Right atrium auricular region (tissue), 2 donors: ENCODE data around the gene LAD1. TPM values are rescaled to one million over a fixed set of nuclear protein-coding genes. Genes with fewer than 3 reads are reported as not detected.

ENCODE experiments used
- DNase-seq: peaks from one replicate; pipeline ENCODE4 v3.0.0-alpha.2; 2019; ENCODE audit warnings: low spot score
- H3K27ac ChIP-seq, 2 donors: fragments of 200-600 bp; sonication (generic); 1 replicate in 1 of 2; 2 replicates in 1 of 2; pipeline ENCODE4 v1.5.1; 2016 to 2019
- H3K27me3 ChIP-seq, 2 donors: fragments of 200-600 bp; sonication (generic); one replicate each; pipeline versions ENCODE4 v1.5.1 to v1.6.0; 2017 to 2019
- H3K36me3 ChIP-seq: fragments of 200-600 bp; sonication (generic); one replicate; pipeline ENCODE4 v1.5.1; 2016
- H3K4me1 ChIP-seq, 2 donors: fragments of 200-600 bp; sonication (generic); one replicate each; pipeline versions ENCODE4 v1.5.1 to v1.6.0; 2017 to 2019
- H3K4me3 ChIP-seq, 2 donors: fragments of 200-600 bp; sonication (generic); 1 replicate in 1 of 2; 2 replicates in 1 of 2; pipeline ENCODE4 v1.5.1; 2017 to 2019; ENCODE audit warnings: mild to moderate bottlenecking in 1 of 2, moderate library complexity in 1 of 2
- H3K9me3 ChIP-seq, 2 donors: fragments of 200-600 bp; sonication (generic); one replicate each; pipeline ENCODE4 v1.5.1; 2019
- total RNA-seq, 2 donors: library from RNA; depleted of rRNA; stranded (reverse); fragments of >200 nt; gene quantifications; one replicate each; pipeline ENCODE4 v1.1.0, GENCODE V29; 2016
- TF ChIP-seq, protein P1 (sequence below), 2 donors: fragments of 200-600 bp; sonication (generic); IDR thresholded peaks; one replicate each; pipeline ENCODE4 v1.5.1; 2019; ENCODE audit warnings: antibody characterized with exemption in 2 of 2

The LAD1 gene
- total RNA-seq, 2 donors from 2014 or later: 1.4 to 8.8 TPM

DNA sequence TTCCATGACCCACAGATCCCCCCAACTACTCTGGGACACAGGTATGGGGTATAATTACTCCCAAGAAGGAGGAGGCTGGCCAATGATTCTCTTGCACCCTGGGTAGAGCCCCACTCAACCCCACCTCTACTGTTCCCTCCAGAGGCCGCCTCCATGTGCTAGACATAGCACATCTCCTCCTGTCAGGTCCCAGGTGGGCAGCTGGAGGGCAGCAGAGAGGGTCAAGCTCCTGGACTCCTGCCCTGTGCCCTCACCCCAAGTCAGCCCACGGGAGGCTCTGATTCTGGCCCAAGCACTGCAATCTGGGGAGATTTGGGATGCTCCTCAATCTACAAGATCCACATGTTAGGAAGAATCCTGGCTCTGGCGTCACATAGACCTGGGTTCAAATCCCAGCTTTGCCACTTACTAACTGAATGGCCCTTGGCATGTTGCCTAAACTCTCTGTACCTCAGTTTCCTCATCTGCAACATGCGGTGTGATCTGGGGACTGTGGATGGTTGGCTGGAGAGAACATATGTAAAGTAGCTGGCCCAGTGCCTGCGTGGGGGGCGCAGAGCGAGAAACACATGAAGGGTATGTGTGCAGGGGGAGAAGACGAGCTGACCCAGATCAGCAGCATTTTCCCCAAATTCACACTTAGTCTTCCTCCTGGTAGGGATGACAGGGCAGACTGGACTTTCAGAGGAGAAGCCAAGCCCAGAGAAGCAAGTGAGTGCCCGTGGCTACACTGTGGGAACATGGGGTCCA, 44.8 kb downstream of the LAD1 start:
- peaks cover 7% of the 10 kb centered on the region for H3K36me3 ChIP-seq
- H3K27me3 ChIP-seq: no peaks in the 10 kb centered on the region
- no peaks in the 10 kb centered on the region for H3K9me3 ChIP-seq
- DNase-seq: no peak
- H3K4me1 ChIP-seq: peaks cover 0 to 16% of the 10 kb centered on the region in 2 donors
- H3K27ac ChIP-seq: peak overlapping the region in 1 of 2 donors; percentile 35
- TF ChIP-seq, protein P1, sequence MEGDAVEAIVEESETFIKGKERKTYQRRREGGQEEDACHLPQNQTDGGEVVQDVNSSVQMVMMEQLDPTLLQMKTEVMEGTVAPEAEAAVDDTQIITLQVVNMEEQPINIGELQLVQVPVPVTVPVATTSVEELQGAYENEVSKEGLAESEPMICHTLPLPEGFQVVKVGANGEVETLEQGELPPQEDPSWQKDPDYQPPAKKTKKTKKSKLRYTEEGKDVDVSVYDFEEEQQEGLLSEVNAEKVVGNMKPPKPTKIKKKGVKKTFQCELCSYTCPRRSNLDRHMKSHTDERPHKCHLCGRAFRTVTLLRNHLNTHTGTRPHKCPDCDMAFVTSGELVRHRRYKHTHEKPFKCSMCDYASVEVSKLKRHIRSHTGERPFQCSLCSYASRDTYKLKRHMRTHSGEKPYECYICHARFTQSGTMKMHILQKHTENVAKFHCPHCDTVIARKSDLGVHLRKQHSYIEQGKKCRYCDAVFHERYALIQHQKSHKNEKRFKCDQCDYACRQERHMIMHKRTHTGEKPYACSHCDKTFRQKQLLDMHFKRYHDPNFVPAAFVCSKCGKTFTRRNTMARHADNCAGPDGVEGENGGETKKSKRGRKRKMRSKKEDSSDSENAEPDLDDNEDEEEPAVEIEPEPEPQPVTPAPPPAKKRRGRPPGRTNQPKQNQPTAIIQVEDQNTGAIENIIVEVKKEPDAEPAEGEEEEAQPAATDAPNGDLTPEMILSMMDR (IDR thresholded peaks at IDR 0.05): no peak
- H3K4me3 ChIP-seq: no peak overlapping the region

- H3K36me3 ChIP-seq: no peaks in the 10 kb centered on the region
- no peak overlapping the region for H3K4me3 ChIP-seq
- H3K27me3 ChIP-seq: no peaks in the 10 kb centered on the region
- TF ChIP-seq, protein P1 (IDR thresholded peaks at IDR 0.05): no peak
- peaks cover 0 to 13% of the 10 kb centered on the region in 2 donors for H3K4me1 ChIP-seq
- H3K9me3 ChIP-seq: no peaks in the 10 kb centered on the region
- no peak overlapping the region for H3K27ac ChIP-seq
- no peak for DNase-seq
These were observed 45.8 kb downstream of the LAD1 start for GRCh38 chr1:201353186-201353940.

DNA sequence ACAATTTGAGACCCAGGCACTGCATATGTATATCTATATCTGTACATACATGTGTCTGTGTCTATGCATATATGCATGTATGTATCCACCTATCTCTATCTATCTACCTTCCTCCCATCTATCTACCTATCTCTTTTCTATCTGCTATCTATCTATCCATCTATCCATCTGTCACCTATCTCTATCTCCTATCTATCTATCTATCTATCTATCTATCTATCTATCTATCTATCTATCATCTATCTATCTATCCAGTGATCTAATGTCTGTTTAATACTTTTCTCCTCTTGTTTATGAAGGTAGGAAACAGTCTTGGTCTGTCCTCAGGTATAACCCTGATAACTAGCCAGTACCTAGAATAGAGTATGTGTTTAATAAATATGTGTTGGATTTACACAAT, 47.5 kb downstream of the LAD1 start:
- DNase-seq: no peak
- TF ChIP-seq, protein P1 (IDR thresholded peaks at IDR 0.05): no peak
- H3K4me3 ChIP-seq: no peak overlapping the region
- peaks cover 0 to 25% of the 10 kb centered on the region in 2 donors for H3K4me1 ChIP-seq
- no peaks in the 10 kb centered on the region for H3K36me3 ChIP-seq
- no peaks in the 10 kb centered on the region for H3K27me3 ChIP-seq
- H3K9me3 ChIP-seq: no peaks in the 10 kb centered on the region
- H3K27ac ChIP-seq: no peak overlapping the region

GRCh38 chr1:201350884-201351283, 48.2 kb downstream of the LAD1 start:
- no peak for DNase-seq
- Histone ChIP-seq H3K36me3 (no peaks in the 10 kb centered on the region), H3K4me3 (no peak overlapping the region), H3K27me3 (no peaks in the 10 kb centered on the region), H3K9me3 (no peaks in the 10 kb centered on the region), H3K27ac (no peak overlapping the region), H3K4me1 (peaks cover 0 to 31% of the 10 kb centered on the region in 2 donors)
- TF ChIP-seq, protein P1 (IDR thresholded peaks at IDR 0.05): no peak

DNA sequence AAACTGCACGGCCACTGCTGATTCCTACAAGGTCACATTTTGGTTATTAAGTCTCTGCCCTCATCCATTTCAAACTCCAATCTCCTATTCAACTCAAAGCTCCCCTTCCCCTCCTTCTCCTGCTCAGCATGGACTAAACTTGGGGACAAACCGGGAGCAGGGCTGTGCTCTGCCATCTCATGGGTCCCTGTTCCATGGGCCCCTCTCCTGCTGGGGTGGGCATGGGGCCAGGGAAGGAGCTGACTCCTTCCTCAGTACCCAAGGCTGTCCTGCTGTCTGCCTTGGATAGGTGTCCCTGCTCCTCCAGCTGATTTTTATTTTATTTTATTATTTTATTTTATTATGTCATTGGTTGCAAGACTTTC, 48.8 kb downstream of the LAD1 start:
- peaks cover 0 to 31% of the 10 kb centered on the region in 2 donors for H3K4me1 ChIP-seq
- no peak overlapping the region for H3K4me3 ChIP-seq
- no peaks in the 10 kb centered on the region for H3K27me3 ChIP-seq
- TF ChIP-seq, protein P1 (IDR thresholded peaks at IDR 0.05): no peak
- H3K36me3 ChIP-seq: no peaks in the 10 kb centered on the region
- no peaks in the 10 kb centered on the region for H3K9me3 ChIP-seq
- no peak for DNase-seq
- no peak overlapping the region for H3K27ac ChIP-seq
